Peyer's patch (tissue), 4 donors: ENCODE data around the gene KRTAP9-6.
"Not testable (repeated sequence)": the region's sequence is repeated elsewhere in the genome, so short reads cannot be mapped to it uniquely, and the experiment has no call there.

ENCODE experiments used
- CTCF ChIP-seq, 6 experiments: fragments of 450-650 bp in 4 of 6; fragments of 200-600 bp in 2 of 6; sonication (generic) in 1 of 6; IDR thresholded peaks; one replicate each; pipeline ENCODE4 v1.5.1; 2017 to 2019; ENCODE audit warnings: antibody characterized with exemption in 6 of 6, mild to moderate bottlenecking in 3 of 6, moderate library complexity in 1 of 6
- POLR2A ChIP-seq, 2 donors: fragments of 450-650 bp; IDR thresholded peaks; one replicate each; pipeline ENCODE4 v1.5.1; 2017; ENCODE audit warnings: antibody characterized with exemption in 2 of 2, mild to moderate bottlenecking in 2 of 2, moderate library complexity in 2 of 2

- TF ChIP-seq CTCF, POLR2A (IDR thresholded peaks at IDR 0.05): not testable (repeated sequence)
Observed at GRCh38 chr17:41271323-41271722, 6.1 kb downstream of the KRTAP9-6 start.
